H9 (cell line): ENCODE data around the gene PTPRK. TPM values are rescaled to one million over a fixed set of nuclear protein-coding genes. Genes with fewer than 3 reads are reported as not detected.

ENCODE experiments used
- DNase-seq: peaks from one replicate; pipeline ENCODE4 v3.0.0-alpha.2; 2017
- H2AFZ ChIP-seq: one replicate; pipeline ENCODE4 v1.6.1; 2013; ENCODE audit warnings: mild to moderate bottlenecking, low read length, control low read depth, moderate library complexity
- H2AK5ac ChIP-seq: 2 replicates; pipeline ENCODE4 v1.6.1; 2013; ENCODE audit warnings: low read length, control low read depth, mixed read lengths; ENCODE audit not compliant: insufficient read length
- H2BK120ac ChIP-seq: one replicate; pipeline ENCODE4 v1.6.1; 2013; ENCODE audit warnings: low read depth, mild to moderate bottlenecking, low read length, control low read depth, inconsistent platforms; ENCODE audit not compliant: poor library complexity, severe bottlenecking
- H2BK12ac ChIP-seq: 2 replicates; pipeline ENCODE4 v1.6.1; 2013; ENCODE audit warnings: low read length, control low read depth, mixed read lengths, low read depth; ENCODE audit not compliant: insufficient read length
- H2BK15ac ChIP-seq: 2 replicates; pipeline ENCODE4 v1.6.1; 2013; ENCODE audit warnings: low read depth, low read length, control low read depth
- H2BK20ac ChIP-seq: one replicate; pipeline ENCODE4 v1.6.1; 2013; ENCODE audit warnings: low read depth, mild to moderate bottlenecking, low read length, control low read depth, inconsistent platforms; ENCODE audit not compliant: poor library complexity, severe bottlenecking
- H2BK5ac ChIP-seq: 2 replicates; pipeline ENCODE4 v1.6.1; 2013; ENCODE audit warnings: low read length, control low read depth, mixed read lengths; ENCODE audit not compliant: insufficient read length
- H3K14ac ChIP-seq: 2 replicates; pipeline ENCODE4 v1.6.1; 2013; ENCODE audit warnings: low read length, control low read depth; ENCODE audit not compliant: insufficient read depth
- H3K18ac ChIP-seq: 2 replicates; pipeline ENCODE4 v1.6.1; 2013; ENCODE audit warnings: low read depth, mild to moderate bottlenecking, mixed read lengths, low read length, control low read depth; ENCODE audit not compliant: insufficient read length
- H3K23ac ChIP-seq: 2 replicates; pipeline ENCODE4 v1.6.1; 2013; ENCODE audit warnings: low read length, control low read depth, mixed read lengths, low read depth; ENCODE audit not compliant: insufficient read length
- H3K23me2 ChIP-seq: 2 replicates; pipeline ENCODE4 v1.6.1; 2013; ENCODE audit warnings: low read depth, mild to moderate bottlenecking, mixed read lengths, low read length, control low read depth; ENCODE audit not compliant: insufficient read length, poor library complexity, severe bottlenecking
- H3K27ac ChIP-seq: 2 replicates; pipeline ENCODE4 v1.5.1; 2013; ENCODE audit warnings: low read length, control low read depth, mixed read lengths, low read depth; ENCODE audit not compliant: insufficient read length
- H3K27me3 ChIP-seq: 2 replicates; pipeline ENCODE4 v1.6.1; 2013; ENCODE audit warnings: low read length, control low read depth, inconsistent platforms; ENCODE audit not compliant: insufficient read depth
- H3K4ac ChIP-seq: 2 replicates; pipeline ENCODE4 v1.6.1; 2013; ENCODE audit warnings: low read depth, mild to moderate bottlenecking, control low read depth, inconsistent platforms, low read length, moderate library complexity
- H3K4me1 ChIP-seq: 2 replicates; pipeline ENCODE4 v1.6.1; 2013; ENCODE audit warnings: low read length, control low read depth, inconsistent platforms; ENCODE audit not compliant: insufficient read depth
- H3K4me2 ChIP-seq: 2 replicates; pipeline ENCODE4 v1.6.1; 2013; ENCODE audit warnings: low read length, control low read depth, mixed read lengths; ENCODE audit not compliant: insufficient read length, insufficient read depth
- H3K56ac ChIP-seq: 2 replicates; pipeline ENCODE4 v1.6.1; 2013; ENCODE audit warnings: low read depth, mild to moderate bottlenecking, mixed read lengths, low read length, control low read depth; ENCODE audit not compliant: insufficient read length
- H3K79me1 ChIP-seq: 2 replicates; pipeline ENCODE4 v1.6.1; 2013; ENCODE audit warnings: low read depth, mild to moderate bottlenecking, moderate library complexity, low read length, control low read depth, inconsistent platforms; ENCODE audit not compliant: insufficient read depth, poor library complexity, severe bottlenecking
- H3K79me2 ChIP-seq: 2 replicates; pipeline ENCODE4 v1.6.1; 2013; ENCODE audit warnings: low read length, control low read depth, inconsistent platforms; ENCODE audit not compliant: insufficient read depth
- H3K9ac ChIP-seq: 2 replicates; pipeline ENCODE4 v1.6.1; 2013; ENCODE audit warnings: low read length, control low read depth, mixed read lengths; ENCODE audit not compliant: insufficient read length; ENCODE audit errors: extremely low read depth
- H3K9me3 ChIP-seq: one replicate; pipeline ENCODE4 v1.6.1; 2013; ENCODE audit warnings: low read depth, low read length, inconsistent platforms; ENCODE audit not compliant: control insufficient read depth
- H3T11ph ChIP-seq: one replicate; pipeline ENCODE4 v1.6.1; 2013; ENCODE audit warnings: mild to moderate bottlenecking, low read length, control low read depth, inconsistent platforms
- H4K20me1 ChIP-seq: one replicate; pipeline ENCODE4 v1.6.1; 2013; ENCODE audit not compliant: control insufficient read depth, insufficient read length, insufficient read depth
- H4K5ac ChIP-seq: 2 replicates; pipeline ENCODE4 v1.6.1; 2013; ENCODE audit warnings: low read depth, mild to moderate bottlenecking, mixed read lengths, low read length, control low read depth; ENCODE audit not compliant: insufficient read length
- H4K8ac ChIP-seq: replicated peaks from 2 replicates; pipeline ENCODE4 v1.6.1; 2013; ENCODE audit warnings: low read length, control low read depth, mixed read lengths, low read depth; ENCODE audit not compliant: insufficient read length
- H4K91ac ChIP-seq: 2 replicates; pipeline ENCODE4 v1.6.1; 2013; ENCODE audit warnings: low read depth, mild to moderate bottlenecking, moderate library complexity, mixed read lengths, low read length, control low read depth; ENCODE audit not compliant: insufficient read length
- H3K27ac Mint-ChIP-seq, 3 experiments: 2 replicates in 2 of 3; 3 replicates in 1 of 3; pipeline ENCODE4 v1.8.0; 2020 to 2021; ENCODE audit warnings: mixed read lengths in 3 of 3, mild to moderate bottlenecking in 1 of 3, moderate library complexity in 1 of 3
- H3K27me3 Mint-ChIP-seq: 2 replicates; pipeline ENCODE4 v1.8.0; 2021; ENCODE audit warnings: low read depth, mild to moderate bottlenecking, moderate library complexity, mixed read lengths
- H3K36me3 Mint-ChIP-seq, 3 experiments: 2 replicates in 2 of 3; 3 replicates in 1 of 3; pipeline ENCODE4 v1.8.0; 2020 to 2021; ENCODE audit warnings: low read depth in 3 of 3, mixed read lengths in 3 of 3; ENCODE audit not compliant: insufficient read depth in 1 of 3
- H3K4me1 Mint-ChIP-seq, 2 experiments: 2 replicates each; pipeline ENCODE4 v1.8.0; 2020; ENCODE audit warnings: mixed read lengths in 2 of 2
- H3K4me3 Mint-ChIP-seq, 2 experiments: 2 replicates in 1 of 2; 3 replicates in 1 of 2; pipeline ENCODE4 v1.8.0; 2020 to 2021; ENCODE audit warnings: mild to moderate bottlenecking in 2 of 2, mixed read lengths in 2 of 2, moderate library complexity in 1 of 2
- H3K9me3 Mint-ChIP-seq, 2 experiments: 2 replicates in 1 of 2; 3 replicates in 1 of 2; pipeline ENCODE4 v1.8.0; 2020; ENCODE audit warnings: mild to moderate bottlenecking in 2 of 2, mixed read lengths in 2 of 2, moderate library complexity in 1 of 2
- CTCF ChIP-seq: fragments of 200-600 bp; sonication (generic); conservative IDR thresholded peaks from 3 replicates; pipeline ENCODE4 v1.8.0; 2021; ENCODE audit warnings: antibody characterized with exemption, mild to moderate bottlenecking
- WGBS: extraction: QIAGEN DNeasy Blood & Tissue Kit; methylation state at CpG from one replicate; pipeline ENCODE4 v1.1.7; 2013; ENCODE audit warnings: missing lambda C conversion rate, low lambda C conversion rate, mixed read lengths; ENCODE audit not compliant: insufficient read length; ENCODE audit errors: extremely low coverage; 5-methylcytosine and 5-hydroxymethylcytosine counted together
- total RNA-seq: library from RNA; stranded (reverse); gene quantifications from 2 replicates; pipeline ENCODE4 v1.2.1, GENCODE V29; 2021

PTPRK gene
- total RNA-seq, 1 experiment from 2014 or later, result 47.9 TPM

- H3K4me3 Mint-ChIP-seq, result no peak overlapping the region
- WGBS, result no CpG with 5 or more reads among the region's 1 CpG
Observed at GRCh38 chr6:127934956-127935355, 585.4 kb downstream of the PTPRK start.

More at GRCh38 chr6:127934956-127935355, 585.4 kb downstream of the PTPRK start:
- no peak overlapping the region for H3K23ac ChIP-seq
- H4K91ac ChIP-seq, result no peak overlapping the region
- H2BK20ac ChIP-seq, result no peak overlapping the region
- H2BK12ac ChIP-seq, result no peak overlapping the region
- H3K4ac ChIP-seq, result no peak overlapping the region
- Mint-ChIP-seq H3K27ac (no peak overlapping the region), H3K9me3 (peaks cover 12 to 13% of the 10 kb centered on the region in 2 experiments), H3K36me3 (peaks cover 0 to 13% (median 10%) of the 10 kb centered on the region in 3 experiments; a peak in 4 of 7 replicates), H3K4me1 (0 out of 4 replicates have a peak, but pooled peaks cover 0 to 2% of the 10 kb centered on the region in 2 experiments), H3K27me3 (no peaks in the 10 kb centered on the region)
- H3K9me3 ChIP-seq, result peaks cover 8% of the 10 kb centered on the region
- H4K20me1 ChIP-seq, result no peaks in the 10 kb centered on the region
- no peak overlapping the region for H2AFZ ChIP-seq
- H2BK15ac ChIP-seq, result no peak overlapping the region
- no peaks in the 10 kb centered on the region for H3K79me2 ChIP-seq
- no peak for DNase-seq
- H3K4me1 ChIP-seq, result no peaks in the 10 kb centered on the region
- H3K14ac ChIP-seq, result no peak overlapping the region
- no peak overlapping the region for H2AK5ac ChIP-seq
- H3T11ph ChIP-seq, result no peak overlapping the region
- H3K18ac ChIP-seq, result no peak overlapping the region
- H2BK120ac ChIP-seq, result no peak overlapping the region
- no peak overlapping the region for H3K4me2 ChIP-seq
- H3K23me2 ChIP-seq, result no peaks in the 10 kb centered on the region
- H3K9ac ChIP-seq, result no peak overlapping the region
- H3K79me1 ChIP-seq, result no peaks in the 10 kb centered on the region
- TF ChIP-seq CTCF, result no peak
- H3K56ac ChIP-seq, result no peak overlapping the region
- H4K8ac ChIP-seq, result no peak overlapping the region
- no peak overlapping the region for H2BK5ac ChIP-seq
- H3K27ac ChIP-seq, result no peak overlapping the region
- no peak overlapping the region for H4K5ac ChIP-seq
- no peaks in the 10 kb centered on the region for H3K27me3 ChIP-seq
